Cerebellar cortex (tissue), 1 donor: ENCODE measurements around the gene PDZRN4.
"Not testable (repeated sequence)": the region's sequence is repeated elsewhere in the genome, so short reads cannot be mapped to it uniquely, and the experiment has no call there.

Source experiments
- DNase-seq: peaks from one replicate; pipeline ENCODE4 v3.0.0-alpha.2; 2015; ENCODE audit warnings: low spot score

Gene PDZRN4

GRCh38 chr12:41511247-41511646 is 323.1 kb downstream of the PDZRN4 start:
- DNase-seq, result no peak

- no peak for DNase-seq
Observed at GRCh38 chr12:41512497-41512896, 324.4 kb downstream of the PDZRN4 start.

- no peak for DNase-seq
Observed at GRCh38 chr12:41514021-41514777, 326.1 kb downstream of the PDZRN4 start.

GRCh38 chr12:41514907-41515306 is 326.8 kb downstream of the PDZRN4 start:
- DNase-seq, result no peak

GRCh38 chr12:41515953-41516352 is 327.8 kb downstream of the PDZRN4 start:
- DNase-seq, result no peak

- no peak for DNase-seq
Observed at GRCh38 chr12:41520869-41521268, 332.7 kb downstream of the PDZRN4 start.

GRCh38 chr12:41521872-41522379 is 333.8 kb downstream of the PDZRN4 start:
- DNase-seq, result no peak

- no peak for DNase-seq
Observed at GRCh38 chr12:41527062-41527461, 338.9 kb downstream of the PDZRN4 start.

- DNase-seq, result no peak
Observed at GRCh38 chr12:41527534-41528116, 339.5 kb downstream of the PDZRN4 start.

GRCh38 chr12:41528874-41529273 is 340.8 kb downstream of the PDZRN4 start:
- no peak for DNase-seq

GRCh38 chr12:41530441-41530840 is 342.3 kb downstream of the PDZRN4 start:
- no peak for DNase-seq

GRCh38 chr12:41531147-41531829 is 343.2 kb downstream of the PDZRN4 start:
- no peak for DNase-seq

GRCh38 chr12:41532072-41532471 is 344.0 kb downstream of the PDZRN4 start:
- no peak for DNase-seq

GRCh38 chr12:41536813-41537490 is 348.8 kb downstream of the PDZRN4 start:
- no peak for DNase-seq

GRCh38 chr12:41537522-41537921 is 349.4 kb downstream of the PDZRN4 start:
- no peak for DNase-seq

GRCh38 chr12:41545761-41546160 is 357.6 kb downstream of the PDZRN4 start:
- no peak for DNase-seq

GRCh38 chr12:41547071-41547470 is 359.0 kb downstream of the PDZRN4 start:
- DNase-seq, result not testable (repeated sequence)

GRCh38 chr12:41548926-41549325 is 360.8 kb downstream of the PDZRN4 start:
- no peak for DNase-seq

GRCh38 chr12:41552588-41552987 is 364.5 kb downstream of the PDZRN4 start:
- DNase-seq, result no peak

- DNase-seq, result no peak
Observed at GRCh38 chr12:41556176-41556575, 368.1 kb downstream of the PDZRN4 start.

GRCh38 chr12:41557344-41557743 is 369.2 kb downstream of the PDZRN4 start:
- DNase-seq, result no peak

GRCh38 chr12:41558671-41559070 is 370.6 kb downstream of the PDZRN4 start:
- DNase-seq, result no peak
